WTC11 (cell line): ENCODE data around the gene ANO2. TPM values are rescaled to one million over a fixed set of nuclear protein-coding genes. Genes with fewer than 3 reads are reported as not detected.

Experiments
- ATAC-seq: fragments of 200-7000 bp; cut with Tn5 transposase; 2 replicates; pipeline ENCODE4 v1.10.0; 2021; ENCODE audit warnings: mild to moderate bottlenecking, moderate library complexity
- CTCF ChIA-PET: fragments of 300-600 bp; sonication (Branson Sonifier 250); formaldehyde crosslinking; loops from one replicate; lab custom pipeline; 2021; ENCODE audit warnings: antibody characterized with exemption; lab: Charles Lee
- POLR2A ChIA-PET: fragments of 350-600 bp; sonication (Branson Sonifier 250); formaldehyde crosslinking; loops from one replicate; lab custom pipeline; 2021; ENCODE audit warnings: antibody characterized with exemption; lab: Charles Lee
- DNase-seq: peaks from one replicate; pipeline ENCODE4 v3.0.0; 2021; ENCODE audit warnings: low spot score
- H3K27ac Mint-ChIP-seq: 2 replicates; pipeline ENCODE4 v1.8.0; 2021; ENCODE audit warnings: mixed read lengths
- H3K27me3 Mint-ChIP-seq: 2 replicates; pipeline ENCODE4 v1.8.0; 2021; ENCODE audit warnings: low read depth, mild to moderate bottlenecking, moderate library complexity, mixed read lengths
- H3K36me3 Mint-ChIP-seq: 2 replicates; pipeline ENCODE4 v1.8.0; 2021; ENCODE audit warnings: mixed read lengths
- H3K4me1 Mint-ChIP-seq: 2 replicates; pipeline ENCODE4 v1.8.0; 2022; ENCODE audit warnings: mixed read lengths
- H3K4me3 Mint-ChIP-seq: 2 replicates; pipeline ENCODE4 v1.8.0; 2021; ENCODE audit warnings: mild to moderate bottlenecking, moderate library complexity, mixed read lengths
- H3K9me3 Mint-ChIP-seq: 2 replicates; pipeline ENCODE4 v1.8.0; 2021; ENCODE audit warnings: mixed read lengths
- AR ChIP-seq: fragments of 250-450 bp; sonication (Bioruptor Pico); IDR thresholded peaks from 2 replicates; pipeline ENCODE4 v1.9.0; 2021; ENCODE audit warnings: mild to moderate bottlenecking
- ARID4B ChIP-seq: sonication (generic); formaldehyde crosslinking; IDR thresholded peaks from 2 replicates; pipeline ENCODE4 v1.8.0; 2023; ENCODE audit warnings: missing genetic modification reagents, mild to moderate bottlenecking, borderline replicate concordance
- CDX4 ChIP-seq: fragments of 250-450 bp; sonication (Bioruptor Pico); IDR thresholded peaks from 2 replicates; pipeline ENCODE4 v1.9.0; 2021; ENCODE audit warnings: moderate library complexity, mild to moderate bottlenecking, inconsistent platforms, borderline replicate concordance
- CREM ChIP-seq: sonication (generic); formaldehyde crosslinking; IDR thresholded peaks from 2 replicates; pipeline ENCODE4 v1.8.1; 2022; ENCODE audit warnings: mild to moderate bottlenecking, missing genetic modification reagents, moderate library complexity
- CTCF ChIP-seq: fragments of 200-600 bp; IDR thresholded peaks from 2 replicates; pipeline ENCODE4 v1.8.0; 2022; ENCODE audit warnings: antibody characterized with exemption
- ESRRA ChIP-seq: sonication (generic); formaldehyde crosslinking; IDR thresholded peaks from 2 replicates; pipeline ENCODE4 v1.8.1; 2022; ENCODE audit warnings: mild to moderate bottlenecking, missing genetic modification reagents, borderline replicate concordance
- FOXP1 ChIP-seq: sonication (generic); formaldehyde crosslinking; IDR thresholded peaks from 2 replicates; pipeline ENCODE4 v1.8.0; 2022; ENCODE audit warnings: missing genetic modification reagents, mild to moderate bottlenecking, moderate library complexity, borderline replicate concordance
- IRF2 ChIP-seq: sonication (generic); formaldehyde crosslinking; IDR thresholded peaks from 2 replicates; pipeline ENCODE4 v1.8.0; 2022; ENCODE audit warnings: low read depth, missing genetic modification reagents, borderline replicate concordance
- JAZF1 ChIP-seq: fragments of 250-450 bp; sonication (Bioruptor Pico); IDR thresholded peaks from 2 replicates; pipeline ENCODE4 v1.9.0; 2021; ENCODE audit warnings: moderate library complexity, mild to moderate bottlenecking, inconsistent platforms
- KAT7 ChIP-seq: sonication (generic); formaldehyde crosslinking; IDR thresholded peaks from 2 replicates; pipeline ENCODE4 v1.8.1; 2023; ENCODE audit warnings: missing genetic modification reagents, mild to moderate bottlenecking, borderline replicate concordance
- MYBL2 ChIP-seq: sonication (generic); formaldehyde crosslinking; IDR thresholded peaks from 2 replicates; pipeline ENCODE4 v1.8.1; 2023; ENCODE audit warnings: mild to moderate bottlenecking, moderate library complexity, missing genetic modification reagents
- NFE2L1 ChIP-seq: sonication (generic); formaldehyde crosslinking; IDR thresholded peaks from 2 replicates; pipeline ENCODE4 v1.8.1; 2023; ENCODE audit warnings: missing genetic modification reagents
- TEAD4 ChIP-seq: sonication (generic); formaldehyde crosslinking; IDR thresholded peaks from 2 replicates; pipeline ENCODE4 v1.8.0; 2022; ENCODE audit warnings: mild to moderate bottlenecking, missing genetic modification reagents
- ZMAT4 ChIP-seq: fragments of 250-450 bp; sonication (Bioruptor Pico); IDR thresholded peaks from 2 replicates; pipeline ENCODE4 v1.9.0; 2021; ENCODE audit warnings: mild to moderate bottlenecking
- ZNF232 ChIP-seq: sonication (generic); formaldehyde crosslinking; IDR thresholded peaks from 2 replicates; pipeline ENCODE4 v1.8.0; 2022; ENCODE audit warnings: mild to moderate bottlenecking, missing genetic modification reagents
- ZNF281 ChIP-seq: sonication (generic); formaldehyde crosslinking; IDR thresholded peaks from 2 replicates; pipeline ENCODE4 v1.8.0; 2023; ENCODE audit warnings: mild to moderate bottlenecking, missing genetic modification reagents
- ZNF416 ChIP-seq: fragments of 250-450 bp; sonication (Bioruptor Pico); IDR thresholded peaks from 2 replicates; pipeline ENCODE4 v1.9.0; 2021; ENCODE audit warnings: mild to moderate bottlenecking, inconsistent platforms
- total RNA-seq: library from RNA; stranded (reverse); gene quantifications from 3 replicates; pipeline ENCODE4 v1.2.3, GENCODE V29; 2021

ANO2 gene
- total RNA-seq, 1 experiment from 2014 or later, result 2.8 TPM

GRCh38 chr12:5913387-5913786, 31.7 kb downstream of the ANO2 start:
- ATAC-seq (peak; percentile 29), DNase-seq (no peak)
- CTCF ChIA-PET, result interaction anchor here (0.6 to 2.8 kb wide), 4 partner anchors 9 to 168 kb away, joined by 4 to 20 read pairs (median 6); no protein-coding TSS in a partner anchor
- TF ChIP-seq ZNF281 (no peak), FOXP1 (no peak), MYBL2 (CRISPR knock-in tag) (no peak), CDX4 (CRISPR knock-in tag) (no peak), JAZF1 (no peak)
- Mint-ChIP-seq H3K36me3 (no peaks in the 10 kb centered on the region), H3K9me3 (no peaks in the 10 kb centered on the region), H3K4me3 (no peak overlapping the region), H3K27me3 (no peaks in the 10 kb centered on the region), H3K4me1 (no peaks in the 10 kb centered on the region), H3K27ac (no peak overlapping the region)
- POLR2A ChIA-PET, result no interaction called here

GRCh38 chr12:5912437-5913334, 32.4 kb downstream of the ANO2 start:
- no peaks in the 10 kb centered on the region for H3K27me3 Mint-ChIP-seq
- TF ChIP-seq TEAD4 (CRISPR knock-in tag), result no peak
- TF ChIP-seq IRF2 (CRISPR knock-in tag), result no peak
- no peak for TF ChIP-seq ESRRA (CRISPR knock-in tag)
- no peak for TF ChIP-seq KAT7 (CRISPR knock-in tag)
- peak; percentile 84 for TF ChIP-seq CTCF
- TF ChIP-seq ZNF416, result no peak
- TF ChIP-seq ZNF232 (CRISPR knock-in tag), result no peak
- CTCF ChIA-PET, result interaction anchor here (1.1 to 2.8 kb wide), 4 partner anchors 75 to 126 kb away, joined by 8 to 20 read pairs (median 10); no protein-coding TSS in a partner anchor

GRCh38 chr12:5912011-5912410, 33.0 kb downstream of the ANO2 start:
- Mint-ChIP-seq H3K9me3 (no peaks in the 10 kb centered on the region), H3K27ac (no peak overlapping the region), H3K27me3 (no peaks in the 10 kb centered on the region), H3K4me3 (no peak overlapping the region), H3K36me3 (no peaks in the 10 kb centered on the region), H3K4me1 (no peaks in the 10 kb centered on the region)
- DNase-seq (no peak), ATAC-seq (no peak)
- ChIA-PET CTCF (interaction anchor here (0.6 to 2.7 kb wide), 4 partner anchors 13 to 129 kb away, joined by 3 to 12 read pairs (median 6); no protein-coding TSS in a partner anchor), POLR2A (interaction anchor here (0.6 kb wide), 1 partner anchor 67 kb away, joined by 3 read pairs; no protein-coding TSS in a partner anchor)
- TF ChIP-seq AR (CRISPR knock-in tag) (no peak), ZMAT4 (CRISPR knock-in tag) (no peak), NFE2L1 (CRISPR knock-in tag) (no peak), ZNF232 (CRISPR knock-in tag) (no peak), ARID4B (CRISPR knock-in tag) (no peak), CREM (CRISPR knock-in tag) (no peak)

More at GRCh38 chr12:5912437-5913334, 32.4 kb downstream of the ANO2 start:
- Mint-ChIP-seq H3K27ac (no peak overlapping the region), H3K4me1 (no peaks in the 10 kb centered on the region), H3K36me3 (no peaks in the 10 kb centered on the region), H3K9me3 (no peaks in the 10 kb centered on the region), H3K4me3 (no peak overlapping the region)
- ATAC-seq (peak; percentile 96), DNase-seq (peak; percentile 85)
- POLR2A ChIA-PET, result no interaction called here
